CD4-positive, alpha-beta T cell treated with Interferon alpha-2 for 1 hour (primary cell): ENCODE results near the gene NFATC4.
"Not testable (repeated sequence)": the region's sequence is repeated elsewhere in the genome, so short reads cannot be mapped to it uniquely, and the experiment has no call there.

Experiments
- DNase-seq, 2 donors: peaks; one replicate each; pipeline ENCODE4 v3.0.0-alpha.2; 2020 to 2022

The NFATC4 gene

DNA sequence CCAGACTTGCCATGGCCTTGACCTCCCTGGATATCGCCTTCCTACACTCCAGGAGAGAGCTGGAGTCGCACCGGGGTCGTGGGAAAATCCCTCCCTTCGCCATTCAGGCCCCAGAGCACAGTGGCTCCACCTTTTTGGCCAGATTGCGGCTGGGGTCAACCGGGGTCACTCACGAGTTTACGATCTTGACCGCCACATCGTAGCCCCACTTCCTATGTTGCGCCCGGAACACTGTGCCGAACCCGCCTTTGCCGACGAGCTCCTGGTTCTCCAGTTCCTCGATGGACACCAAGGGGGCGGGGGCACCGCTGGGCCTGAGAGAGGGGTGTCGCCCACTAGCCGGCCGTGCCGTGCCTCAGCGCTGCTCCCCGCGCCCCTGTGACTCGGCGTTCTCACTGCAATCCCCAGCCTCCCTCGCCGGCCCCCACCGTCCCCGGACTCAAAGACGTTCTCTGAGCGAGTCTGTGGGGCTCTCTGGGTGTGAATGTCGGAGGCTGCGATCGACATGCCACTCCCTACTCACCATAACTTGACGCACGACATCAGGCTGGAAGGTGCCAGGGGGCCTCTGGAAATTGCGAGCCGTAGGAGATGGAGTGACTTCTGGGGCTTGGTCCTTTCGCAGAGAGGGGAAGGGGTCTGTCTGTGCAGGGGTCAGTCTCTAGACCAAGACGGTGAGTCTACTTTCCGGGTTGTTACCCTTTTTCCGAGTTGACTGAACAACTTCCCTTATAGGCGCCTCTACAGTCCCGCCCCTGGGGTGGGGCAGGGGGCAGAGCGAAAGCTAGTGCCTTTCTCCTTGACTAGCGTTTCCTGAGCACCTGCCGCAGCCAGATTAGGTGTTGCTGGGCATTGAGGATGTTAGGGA lies 28.5 kb upstream of the NFATC4 start, which contains the start of gene RIPK3:
Gene RIPK3, minus strand, starts transcription at position 708 of the 868 bp plus-strand sequence. Its CDS starts 165 bp downstream, at position 543.
- peak; percentile 61 to 74 for DNase-seq

DNA sequence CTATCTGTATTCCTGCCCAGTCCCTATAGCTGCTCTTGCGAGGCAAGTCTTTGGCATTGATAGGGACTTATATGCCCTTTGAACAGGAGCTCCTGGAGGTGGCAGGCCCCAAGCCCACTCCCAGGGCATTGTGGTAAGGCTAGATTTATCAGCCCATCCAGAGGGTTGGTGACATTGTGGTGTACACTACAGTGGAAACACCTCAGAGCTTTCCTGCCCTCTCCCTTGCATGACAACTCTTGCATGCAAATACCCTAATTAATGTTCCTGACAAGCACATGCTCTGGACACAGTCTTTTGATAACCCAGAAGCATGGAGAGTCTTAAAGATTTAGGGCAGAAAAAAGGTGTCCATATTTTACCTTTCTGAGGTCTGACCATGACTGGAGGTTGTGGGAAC lies 27.4 kb upstream of the NFATC4 start:
- no peak for DNase-seq

DNA sequence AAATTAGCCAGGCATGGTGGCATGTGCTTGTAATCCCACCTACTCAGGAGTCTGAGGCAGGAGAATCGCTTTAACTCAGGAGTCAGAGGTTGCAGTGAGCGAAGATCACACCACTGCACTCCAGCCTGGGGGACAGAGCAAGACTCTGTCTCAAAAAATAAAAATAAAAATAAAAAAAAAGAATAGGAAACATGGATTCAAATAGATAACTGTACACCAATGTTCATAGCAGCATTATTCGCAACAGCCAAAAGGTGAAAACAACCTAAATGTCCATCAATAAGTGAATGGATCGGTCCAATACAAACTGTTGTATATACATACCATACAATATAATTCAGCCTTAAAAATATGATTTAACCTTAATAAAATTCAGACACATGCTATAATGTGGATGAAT lies 25.1 kb upstream of the NFATC4 start:
- DNase-seq, result no peak

DNA sequence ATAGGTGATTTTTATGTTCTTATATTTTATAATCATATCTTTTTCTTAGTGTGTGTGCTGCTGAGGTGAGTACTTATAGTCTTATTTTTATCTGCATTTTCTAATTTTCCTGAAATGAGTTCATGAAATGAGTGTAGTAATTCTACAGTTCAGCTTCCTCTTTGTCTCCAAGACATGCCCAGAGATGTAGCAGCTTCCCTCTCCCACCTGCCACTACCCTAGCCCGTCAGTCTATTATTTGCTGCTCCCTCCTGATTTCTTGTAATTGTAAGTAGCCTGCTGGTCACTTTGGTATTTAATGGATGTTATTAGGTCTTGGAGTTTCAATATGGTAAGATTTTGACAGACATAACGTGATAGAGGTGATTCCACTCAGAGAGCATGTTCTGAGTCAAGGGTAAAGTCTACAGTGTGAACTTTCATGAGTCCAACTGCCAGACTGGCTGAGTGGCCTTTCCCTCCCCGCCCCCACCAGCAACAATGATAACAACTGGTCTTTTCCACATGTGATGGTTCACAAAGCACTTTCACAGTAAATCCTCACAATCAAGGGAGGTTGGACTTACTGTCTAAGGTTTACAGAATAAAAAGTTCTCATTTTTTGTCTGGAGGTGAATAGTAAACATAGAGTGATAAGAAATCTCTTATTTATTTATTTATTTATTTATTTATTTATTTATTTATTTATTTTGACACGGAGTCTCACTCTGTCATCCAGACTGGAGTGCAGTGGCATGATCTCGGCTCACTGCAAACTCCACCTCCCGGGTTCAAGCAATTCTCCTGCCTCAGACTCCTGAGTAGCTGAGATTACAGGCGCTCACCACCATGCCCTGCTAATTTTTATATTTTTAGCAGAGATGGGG lies 24.0 kb upstream of the NFATC4 start:
- DNase-seq, result no peak

DNA sequence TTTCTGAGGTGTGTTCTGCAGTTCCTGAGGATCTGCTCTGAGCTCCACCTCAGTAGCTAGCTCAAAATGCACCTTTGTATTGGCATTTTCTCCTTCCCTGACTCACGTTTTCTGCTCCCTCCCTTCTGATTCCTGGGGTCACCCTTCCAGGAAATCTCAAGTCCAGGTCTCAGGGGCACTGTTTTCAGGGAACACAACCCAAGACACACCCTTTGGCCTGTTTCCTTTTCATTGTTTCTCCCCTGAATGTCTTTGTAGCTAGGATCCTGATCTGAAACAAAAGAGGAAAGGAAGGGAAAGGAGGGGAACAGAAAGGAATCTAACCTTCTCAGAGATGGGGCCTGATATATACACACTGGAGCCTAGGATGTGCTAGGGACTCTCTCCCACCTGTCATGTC lies 20.9 kb upstream of the NFATC4 start:
- DNase-seq, result no peak

DNA sequence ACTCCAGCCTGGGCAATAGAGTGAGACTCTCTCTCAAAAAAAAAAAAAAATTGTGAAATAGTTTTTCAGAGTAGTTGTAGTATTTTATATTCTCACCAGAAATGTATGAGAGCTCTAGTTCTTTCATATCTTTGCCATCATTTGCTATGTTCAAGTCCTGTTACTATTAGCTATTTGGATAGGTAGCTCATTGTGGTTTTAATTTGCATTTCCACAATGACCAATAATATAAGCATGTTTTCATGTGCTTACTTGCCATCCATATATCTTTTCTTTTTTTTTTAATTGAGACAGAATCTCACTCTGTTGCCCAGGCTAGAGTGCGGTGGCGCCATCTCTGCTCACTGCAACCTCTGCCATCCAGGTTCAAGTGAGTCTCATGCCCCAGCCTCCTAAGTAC lies 19.8 kb upstream of the NFATC4 start:
- DNase-seq, result no peak

DNA sequence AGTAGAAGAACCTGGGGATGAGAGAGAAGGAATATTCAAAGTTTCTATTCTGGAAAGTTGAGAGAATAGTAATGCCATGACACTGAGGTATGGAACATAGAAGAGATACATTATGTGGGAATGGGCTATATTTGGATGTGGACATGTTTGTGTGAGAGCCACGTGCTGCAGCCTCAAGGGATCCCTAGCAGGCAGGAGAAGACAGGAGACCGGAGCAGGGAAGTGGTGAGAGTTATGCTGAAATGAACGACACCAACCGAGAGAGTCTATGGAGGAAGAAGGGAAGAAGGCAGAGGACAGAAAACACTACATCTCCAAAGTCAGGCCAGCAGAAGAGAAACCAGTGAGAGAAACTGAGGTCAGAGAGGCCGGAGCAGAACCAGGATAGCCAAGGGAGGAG lies 18.2 kb upstream of the NFATC4 start:
- no peak for DNase-seq

DNA sequence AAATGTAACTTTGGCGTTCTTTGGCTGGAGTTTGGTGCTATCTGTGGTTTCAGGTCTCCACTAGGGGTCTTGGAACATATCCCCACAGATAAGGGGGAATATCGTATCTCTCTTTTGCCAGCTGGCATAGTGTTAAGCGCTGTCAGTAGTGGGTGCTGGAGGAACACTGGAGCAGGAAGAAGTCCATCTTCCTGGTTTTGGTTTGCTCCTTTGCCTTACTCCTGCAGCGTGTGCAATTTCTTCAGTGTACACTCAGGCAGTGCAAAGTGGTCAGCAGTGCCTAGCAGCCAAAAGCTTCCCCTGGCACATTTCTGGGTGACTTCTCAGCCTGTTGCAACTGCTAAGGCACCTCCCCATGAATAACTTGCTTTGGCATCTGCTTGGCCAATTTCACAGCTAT lies 16.5 kb upstream of the NFATC4 start:
- no peak for DNase-seq

DNA sequence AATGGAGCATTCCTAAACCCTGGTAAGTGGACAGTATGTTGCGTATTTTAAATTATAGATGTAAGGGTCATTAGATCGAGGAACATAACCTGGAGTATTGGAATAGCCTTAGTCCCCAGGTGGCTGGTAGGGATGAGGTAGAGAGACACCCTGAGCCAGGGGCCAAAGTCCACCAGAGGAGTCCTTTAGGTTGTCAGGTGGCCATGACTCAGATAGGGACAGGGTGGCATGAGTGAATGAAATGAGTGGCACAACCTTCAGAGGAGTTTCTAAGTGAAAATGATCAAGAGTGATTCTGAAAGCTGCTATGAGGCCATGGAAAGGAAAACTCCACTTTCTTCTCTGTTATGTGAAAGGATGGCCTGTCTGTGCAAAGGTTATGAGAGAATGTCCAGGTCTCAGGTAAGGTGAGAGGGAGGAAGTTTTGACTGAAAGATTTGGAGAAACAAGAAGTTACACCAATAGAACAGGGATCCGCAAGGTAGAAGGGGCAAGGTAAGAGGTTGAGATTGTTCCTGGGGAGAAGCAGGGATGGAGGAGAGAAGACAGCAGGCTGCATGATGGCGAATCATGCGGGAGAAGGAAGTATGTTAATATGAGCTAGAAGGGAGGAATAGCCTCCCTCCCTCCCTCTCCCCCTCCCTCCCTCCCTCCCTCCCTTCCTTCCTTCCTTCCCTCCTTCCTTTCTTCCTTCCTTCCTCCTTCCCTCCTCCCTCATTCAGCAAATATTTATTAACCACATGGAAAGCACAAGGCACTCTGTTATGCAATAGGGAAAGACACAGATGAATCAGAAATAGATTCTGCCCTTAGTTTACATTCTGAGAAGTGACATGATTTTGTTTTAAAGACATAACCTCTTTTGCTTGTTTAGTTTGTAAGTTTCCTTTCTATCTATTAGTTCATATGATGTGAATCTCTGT lies 14.2 kb upstream of the NFATC4 start:
- no peak for DNase-seq

DNA sequence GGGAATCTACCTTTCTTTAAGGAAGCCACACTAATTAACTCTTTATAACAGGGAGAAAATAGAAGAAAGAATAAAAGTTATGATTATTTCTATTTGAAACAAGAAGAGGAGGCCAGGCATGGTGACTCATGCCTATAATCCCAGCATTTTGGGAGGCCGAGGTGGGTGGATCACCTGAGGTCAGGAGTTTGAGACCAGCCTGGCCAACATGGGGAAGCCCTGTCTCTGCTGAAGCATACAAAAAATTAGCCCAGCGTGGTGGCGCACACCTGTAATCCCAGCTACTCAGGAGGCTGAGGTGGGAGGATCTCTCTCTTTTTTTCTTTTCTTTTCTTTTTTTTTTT lies 13.5 kb upstream of the NFATC4 start:
- not testable (repeated sequence) for DNase-seq

DNA sequence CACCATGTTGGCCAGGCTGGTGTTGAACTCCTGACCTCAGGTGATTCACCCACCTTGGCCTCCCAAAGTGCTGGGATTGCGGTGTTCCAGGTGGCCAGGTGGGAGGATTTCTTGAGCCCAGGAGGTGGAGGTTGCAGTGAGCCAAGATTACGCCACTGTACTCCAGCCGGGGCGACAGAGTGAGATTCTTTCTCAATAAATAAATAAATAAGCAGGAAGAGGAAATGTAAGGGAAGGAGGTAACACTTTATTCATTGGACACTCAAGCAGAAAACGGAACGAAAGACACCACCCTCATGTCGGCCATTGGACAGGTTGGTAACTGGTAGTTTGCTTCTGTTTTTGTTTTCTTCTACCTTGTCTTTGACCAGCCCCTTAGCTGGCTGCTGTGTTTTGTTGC lies 13.0 kb upstream of the NFATC4 start:
- DNase-seq, result no peak

DNA sequence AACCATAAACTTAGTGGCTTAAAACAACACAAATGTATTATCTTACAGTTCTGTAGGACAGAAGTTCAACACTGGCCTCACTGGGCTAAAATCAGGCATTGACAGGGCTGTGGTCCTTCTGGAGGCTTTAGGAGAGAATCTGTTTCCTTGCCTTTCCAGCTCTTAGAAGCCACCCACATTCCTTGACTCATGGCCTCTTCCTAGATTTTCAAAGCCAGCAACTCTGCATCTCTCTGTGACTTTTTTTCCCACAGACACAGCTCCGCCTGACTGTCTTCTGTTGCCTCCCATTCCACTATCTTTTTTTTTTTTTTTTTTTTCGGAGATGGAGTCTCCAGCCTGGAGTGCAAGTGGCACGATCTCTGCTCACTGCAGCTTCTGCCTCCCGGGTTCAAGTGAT lies 11.8 kb upstream of the NFATC4 start:
- no peak for DNase-seq

DNA sequence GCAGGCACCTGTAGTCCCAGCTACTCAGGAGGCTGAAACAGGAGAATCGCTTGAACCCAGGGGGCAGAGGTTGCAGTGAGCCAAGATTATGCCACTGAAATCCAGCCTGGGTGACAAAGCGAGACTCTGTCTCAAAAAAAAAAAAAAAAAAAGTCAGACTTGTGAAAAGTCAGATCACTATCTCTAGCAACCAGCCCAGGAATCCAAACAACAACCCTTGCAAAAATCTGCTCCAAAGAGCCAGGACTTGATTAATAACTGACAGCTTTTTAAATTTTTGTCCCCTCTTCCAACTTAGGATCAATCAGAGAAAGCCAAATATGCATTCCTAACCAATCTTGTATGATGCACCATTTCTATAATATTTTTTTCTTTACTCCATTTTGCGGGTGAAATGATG lies 7.7 kb upstream of the NFATC4 start:
- no peak for DNase-seq

DNA sequence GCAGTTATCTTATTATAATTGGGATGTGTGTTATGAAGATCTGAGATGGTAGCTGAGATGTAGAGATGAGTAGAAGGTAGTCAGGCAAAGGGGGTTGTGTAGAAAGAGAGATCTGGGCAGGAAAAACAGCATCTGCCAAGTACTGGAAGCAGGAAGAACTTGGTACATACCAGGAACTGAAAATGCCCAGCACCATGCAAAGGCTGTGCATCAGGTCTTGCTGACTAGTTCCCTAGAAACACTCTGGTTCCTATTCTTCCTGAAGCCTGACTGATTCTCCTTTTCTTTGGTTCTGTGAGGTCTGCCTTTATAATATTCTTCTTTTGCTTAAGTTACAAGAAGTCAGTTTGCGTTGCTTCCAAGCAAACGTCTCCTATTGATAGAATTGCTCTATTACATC lies 6.7 kb upstream of the NFATC4 start:
- DNase-seq, result no peak

DNA sequence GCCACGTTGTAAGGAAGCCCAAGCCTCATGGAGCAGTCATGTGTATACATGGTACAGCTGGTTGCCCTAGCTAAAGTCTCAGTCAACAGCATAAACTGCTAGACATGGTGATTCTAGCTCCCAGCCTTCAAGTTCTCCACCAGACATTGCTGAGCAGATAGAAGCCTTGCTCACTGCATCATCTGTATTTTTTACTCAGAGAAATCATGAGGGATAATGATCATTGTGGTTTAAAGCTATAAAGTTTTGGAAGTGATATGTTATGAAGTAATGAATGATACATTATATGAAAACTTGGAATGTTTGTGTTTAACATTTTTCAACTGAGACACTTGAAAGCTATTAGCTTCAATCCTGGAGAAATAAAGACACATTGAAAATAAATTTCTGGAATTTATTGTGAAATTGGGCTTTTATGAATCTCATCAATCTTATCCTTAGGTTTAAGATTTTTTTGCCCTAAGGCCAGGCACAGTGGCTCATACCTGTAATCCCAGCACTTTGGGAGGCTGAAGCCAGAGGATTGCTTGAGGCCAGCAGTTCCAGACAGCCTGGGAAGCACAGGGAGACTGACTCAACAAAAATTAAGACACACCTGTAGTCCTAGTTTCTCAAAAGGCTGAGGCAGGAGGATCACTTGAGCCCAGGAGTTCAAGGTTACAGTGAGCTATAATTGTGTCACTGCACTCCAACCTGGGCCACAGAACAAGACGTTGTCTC lies 5.6 kb upstream of the NFATC4 start:
- DNase-seq, result no peak

DNA sequence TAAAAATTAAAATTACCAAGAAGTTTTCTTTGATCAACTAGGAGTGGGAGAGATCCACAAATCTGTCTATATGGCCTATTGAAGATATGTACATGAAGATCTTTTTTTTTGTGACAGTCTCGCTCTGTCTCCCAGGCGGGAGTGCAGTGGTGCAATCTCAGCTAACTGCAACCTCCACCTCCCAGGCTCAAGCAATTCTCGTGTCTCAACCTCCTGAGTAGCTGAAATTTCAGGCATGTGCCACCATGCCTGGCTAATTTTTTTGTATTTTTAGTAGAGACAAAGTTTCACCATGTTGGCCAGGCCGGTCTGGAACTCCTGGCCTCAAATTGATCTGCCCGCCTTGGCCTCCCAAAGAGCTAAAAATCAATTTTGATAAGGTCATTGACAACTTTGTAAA lies 4.6 kb upstream of the NFATC4 start:
- DNase-seq, result no peak

DNA sequence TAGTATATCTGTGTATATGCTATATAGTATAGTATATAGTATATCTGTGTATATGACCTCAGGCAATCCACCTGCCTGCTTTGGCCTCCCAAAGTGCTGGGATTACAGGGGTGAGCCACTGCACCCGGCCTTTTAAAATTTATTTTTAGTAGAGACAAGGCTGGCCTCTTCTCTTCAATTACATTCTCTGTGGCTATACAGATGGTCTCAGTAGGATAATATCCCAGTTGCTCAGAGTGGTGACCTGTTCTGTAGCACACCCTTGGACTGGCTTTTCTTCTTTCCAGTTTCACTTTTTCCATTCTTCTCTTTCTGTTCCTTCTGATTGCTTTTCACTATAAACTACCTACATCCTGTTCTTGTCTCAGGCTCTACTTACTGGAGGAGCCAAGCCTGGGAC lies 3.1 kb upstream of the NFATC4 start:
- DNase-seq, result no peak

DNA sequence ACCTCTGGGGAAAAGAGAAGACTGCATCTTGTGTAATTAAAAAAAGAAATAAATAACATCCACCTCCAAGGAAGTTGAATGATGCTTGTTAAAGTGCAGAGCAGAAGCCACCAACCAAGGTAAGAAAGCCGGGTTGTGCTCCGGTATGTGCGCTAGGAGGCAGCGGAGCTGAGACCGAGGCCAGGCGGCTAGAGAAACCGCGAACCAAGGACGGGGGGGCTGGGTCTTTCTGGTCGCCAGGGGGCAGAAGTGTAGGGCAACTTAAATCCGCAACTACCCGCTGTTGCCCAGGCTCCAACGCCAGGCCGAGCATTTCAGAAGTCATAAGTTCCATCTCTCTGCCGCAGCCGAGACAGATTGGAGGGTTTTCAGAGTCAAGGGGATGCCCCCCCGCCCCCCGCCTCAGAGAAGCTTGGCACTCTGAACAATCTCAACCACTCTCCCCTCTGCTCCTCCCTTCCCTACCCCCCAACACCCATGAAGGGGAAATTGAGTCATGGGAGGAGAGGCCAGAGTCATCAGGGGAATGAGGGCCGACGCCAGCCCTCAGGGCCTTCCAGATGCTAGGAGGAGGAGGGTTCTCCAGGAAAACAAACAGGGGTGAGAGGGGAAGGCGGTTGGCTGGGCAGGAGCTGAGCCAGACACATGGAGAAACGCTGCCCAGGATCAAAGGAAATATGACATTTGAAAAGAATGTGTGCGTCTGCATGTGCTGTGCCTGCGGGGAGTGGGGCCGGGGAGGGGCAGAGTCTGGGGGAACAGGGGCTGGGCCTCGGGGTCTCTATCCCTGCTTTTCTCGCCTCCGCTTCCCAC lies 2.2 kb upstream of the NFATC4 start:
- peak; percentile 69 to 80 for DNase-seq

DNA sequence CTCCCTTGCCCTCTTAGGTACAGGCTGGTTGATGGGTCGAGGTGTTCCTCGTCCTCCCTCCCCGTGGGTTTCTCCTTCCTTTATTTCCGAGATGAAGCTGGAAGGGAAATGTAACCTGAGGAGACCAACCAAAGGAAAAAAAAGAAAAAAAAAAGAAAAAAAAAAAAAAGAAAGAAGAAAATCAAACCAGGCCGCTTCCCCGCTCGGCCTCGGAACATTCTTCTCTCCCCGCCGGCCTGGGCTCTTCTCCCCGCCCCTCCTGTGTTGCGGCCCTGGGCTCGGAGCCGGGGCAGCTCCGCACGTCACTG lies 1.6 kb upstream of the NFATC4 start:
- DNase-seq, result no peak

DNA sequence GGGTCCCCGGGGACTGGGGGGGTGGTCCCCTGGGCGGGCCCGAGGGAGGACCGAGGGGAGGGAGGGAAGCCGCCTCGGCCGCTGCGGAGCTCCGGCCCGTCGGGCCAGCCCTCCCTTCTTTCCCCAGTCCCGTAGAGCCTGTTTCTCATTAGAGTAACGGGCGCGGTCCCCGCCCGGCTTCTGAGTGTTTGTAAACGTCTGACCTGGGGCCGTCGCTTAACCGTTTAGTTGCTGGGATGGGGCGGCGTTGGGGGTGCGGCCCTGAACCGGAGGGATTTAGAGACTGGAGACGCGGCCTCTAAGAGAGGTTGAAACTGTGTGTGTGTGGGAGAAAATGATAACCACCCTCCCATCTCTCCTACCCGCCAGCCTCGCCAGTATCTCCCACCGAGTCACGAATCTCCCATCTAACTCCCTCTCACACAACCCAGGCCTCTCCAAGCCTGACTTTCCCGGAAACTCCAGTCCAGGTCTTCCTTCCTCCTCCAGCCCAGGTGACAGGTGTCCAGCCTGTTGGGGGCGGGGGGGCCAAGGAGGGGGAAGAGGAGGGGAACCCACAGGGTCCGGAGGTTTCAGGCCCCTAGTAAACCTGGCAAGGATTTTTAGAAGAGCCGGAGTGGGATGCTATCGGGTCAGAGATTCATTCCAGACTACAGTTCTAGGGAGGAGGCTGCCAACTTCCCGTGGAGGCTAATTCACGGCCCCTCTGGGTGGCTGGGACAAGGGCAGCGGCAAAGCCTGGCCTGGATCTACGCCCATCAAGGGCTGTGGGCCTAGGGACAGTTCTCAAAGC lies 1.1 kb upstream of the NFATC4 start:
- DNase-seq, result peak; percentile 21 to 79

DNA sequence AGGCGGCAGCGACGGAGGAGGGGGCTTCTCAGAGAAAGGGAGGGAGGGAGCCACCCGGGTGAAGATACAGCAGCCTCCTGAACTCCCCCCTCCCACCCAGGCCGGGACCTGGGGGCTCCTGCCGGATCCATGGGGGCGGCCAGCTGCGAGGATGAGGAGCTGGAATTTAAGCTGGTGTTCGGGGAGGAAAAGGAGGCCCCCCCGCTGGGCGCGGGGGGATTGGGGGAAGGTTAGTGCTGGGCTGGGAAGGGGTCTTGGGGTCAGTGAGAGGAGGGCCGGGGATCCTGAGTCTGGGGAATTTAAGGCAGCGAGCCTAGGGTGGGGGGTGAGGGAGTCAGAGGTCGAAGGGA lies 203 bp downstream of the NFATC4 start:
- no peak for DNase-seq
